ENCODE results near the gene TNFRSF21. TPM values are rescaled to one million over a fixed set of nuclear protein-coding genes. Genes with fewer than 3 reads are reported as not detected.

Gene TNFRSF21
- total RNA-seq, 4 donors from 2014 or later, result 1.6 to 5.4 (median 3.1) TPM

DNA sequence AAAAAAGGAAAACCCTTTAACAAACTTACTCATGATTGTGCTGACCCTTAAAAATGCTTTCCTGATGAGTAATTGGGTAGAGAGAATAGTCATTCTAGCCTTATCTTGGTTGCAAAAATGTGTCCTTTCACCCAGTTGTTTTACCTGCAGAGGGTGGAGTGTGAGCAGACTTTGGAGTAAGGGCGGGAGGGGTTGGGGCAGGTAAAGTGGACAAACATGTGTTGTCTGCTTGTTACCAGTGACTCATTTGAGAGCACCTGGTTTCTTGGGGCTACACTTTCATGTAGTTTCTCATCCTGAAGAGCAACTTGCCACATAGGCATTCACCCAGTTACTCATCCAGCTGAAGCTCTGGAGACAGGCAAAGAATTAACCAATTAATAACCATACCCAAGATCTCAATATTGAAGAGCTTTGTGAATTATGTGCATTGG, 121.1 kb downstream of the TNFRSF21 start:
- intact Hi-C loops (cut with DNase I; ENCODE audit: low total_unique reads), result no loop called here
- WGBS, 2 donors, result 47 to 53% methylated on average over 1 of the region's 1 CpG
- DNase-seq (ENCODE audit: low spot score in 2 of 2), result no peak
- no peak overlapping the region for H3K4me3 ChIP-seq (ENCODE audit: low read depth, poor library complexity, severe bottlenecking)
- TF ChIP-seq POLR2A (IDR thresholded peaks at IDR 0.05) (no peak), CTCF (IDR thresholded peaks at IDR 0.05) (no peak)

- TF ChIP-seq POLR2A (IDR thresholded peaks at IDR 0.05) (no peak), CTCF (IDR thresholded peaks at IDR 0.05) (no peak)
- H3K4me3 ChIP-seq (ENCODE audit: low read depth, poor library complexity, severe bottlenecking), result no peak overlapping the region
- DNase-seq (ENCODE audit: low spot score in 2 of 2), result no peak
- intact Hi-C loops (cut with DNase I; ENCODE audit: low total_unique reads), result no loop called here
- WGBS, 2 donors, result 73 to 77% methylated on average over 5 of the region's 5 CpGs
Observed at GRCh38 chr6:47187893-47188587, 121.7 kb downstream of the TNFRSF21 start.

DNA sequence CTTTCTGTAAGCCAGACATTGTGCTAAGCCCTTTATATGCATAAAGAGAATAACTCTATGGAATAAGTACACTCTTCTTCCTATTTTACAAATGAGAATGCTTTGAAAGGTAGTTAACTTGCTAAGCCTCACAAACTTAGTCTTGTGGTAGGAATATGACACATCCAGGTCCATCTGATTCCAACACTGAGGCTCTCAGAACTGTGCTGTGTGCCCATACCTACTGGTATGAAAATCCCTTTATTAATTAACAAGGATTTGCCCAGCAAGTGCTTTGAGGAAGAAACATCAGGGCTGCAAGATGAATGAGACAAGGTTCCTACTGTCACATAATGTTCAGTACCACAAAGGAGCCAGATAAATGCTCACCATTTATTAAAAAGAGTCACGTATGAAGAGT, 122.6 kb downstream of the TNFRSF21 start:
- 91 to 92% methylated on average over 1 of the region's 1 CpG for whole genome bisulfite sequencing, 2 donors
- no peak overlapping the region for H3K4me3 ChIP-seq (ENCODE audit: low read depth, poor library complexity, severe bottlenecking)
- DNase-seq (ENCODE audit: low spot score in 2 of 2), result no peak
- no peak for TF ChIP-seq POLR2A (IDR thresholded peaks at IDR 0.05)
- no peak for TF ChIP-seq CTCF (IDR thresholded peaks at IDR 0.05)
- intact Hi-C loops (cut with DNase I; ENCODE audit: low total_unique reads), result no loop called here

- no peak for DNase-seq (ENCODE audit: low spot score in 2 of 2)
- no peak overlapping the region for H3K4me3 ChIP-seq (ENCODE audit: low read depth, poor library complexity, severe bottlenecking)
- TF ChIP-seq POLR2A (IDR thresholded peaks at IDR 0.05) (no peak), CTCF (IDR thresholded peaks at IDR 0.05) (no peak)
- intact Hi-C loops (cut with DNase I; ENCODE audit: low total_unique reads), result no loop called here
- 72 to 81% methylated on average over 6 of the region's 6 CpGs for WGBS, 2 donors
Observed at GRCh38 chr6:47182291-47182957, 127.3 kb downstream of the TNFRSF21 start.

GRCh38 chr6:47181681-47182080, 128.0 kb downstream of the TNFRSF21 start:
- intact Hi-C loops (cut with DNase I; ENCODE audit: low total_unique reads), result no loop called here
- no peak overlapping the region for H3K4me3 ChIP-seq (ENCODE audit: low read depth, poor library complexity, severe bottlenecking)
- TF ChIP-seq POLR2A (IDR thresholded peaks at IDR 0.05) (no peak), CTCF (IDR thresholded peaks at IDR 0.05) (no peak)

More at GRCh38 chr6:47181681-47182080, 128.0 kb downstream of the TNFRSF21 start:
- DNase-seq (ENCODE audit: low spot score in 2 of 2), result no peak
- WGBS, 2 donors, result 95 to 98% methylated on average over 5 of the region's 5 CpGs

Other genes with a start within 250 kb of the TNFRSF21 start
- gene CD2AP, start 167.9 kb upstream of the TNFRSF21 start, total RNA-seq, result 10 to 100 TPM; 24.0 to 30.2 (median 26.4) TPM

All from lower leg skin (tissue), 4 donors.